Activated CD4-positive, alpha-beta T cell treated with anti-CD3 and anti-CD28 coated beads for 36 hours (primary cell): ENCODE data around the gene ARHGEF16. TPM values are rescaled to one million over a fixed set of nuclear protein-coding genes. Genes with fewer than 3 reads are reported as not detected.

Experiments used
- ATAC-seq: fragments of 200-7000 bp; cut with Tn5 transposase; one replicate; pipeline ENCODE4 v1.10.0; 2021; ENCODE audit warnings: mild to moderate bottlenecking, moderate library complexity
- CTCF ChIA-PET: fragments of 350-600 bp; sonication (Branson Sonifier 250); formaldehyde crosslinking; loops from one replicate; lab custom pipeline; 2021; ENCODE audit warnings: antibody characterized with exemption; lab: Charles Lee
- POLR2A ChIA-PET: fragments of 350-600 bp; sonication (Branson Sonifier 250); formaldehyde crosslinking; loops from one replicate; lab custom pipeline; 2021; ENCODE audit warnings: antibody characterized with exemption, inconsistent platforms; lab: Charles Lee
- DNase-seq: peaks from one replicate; pipeline ENCODE4 v3.0.0-alpha.2; 2020
- H3K27ac Mint-ChIP-seq: one replicate; pipeline ENCODE4 v1.8.0; 2021; ENCODE audit warnings: mixed read lengths
- H3K27me3 Mint-ChIP-seq: one replicate; pipeline ENCODE4 v1.8.0; 2021; ENCODE audit warnings: mixed read lengths
- H3K36me3 Mint-ChIP-seq: one replicate; pipeline ENCODE4 v1.8.0; 2021; ENCODE audit warnings: low read depth, mixed read lengths
- H3K4me1 Mint-ChIP-seq: one replicate; pipeline ENCODE4 v1.8.0; 2021; ENCODE audit warnings: mixed read lengths
- H3K4me3 Mint-ChIP-seq: one replicate; pipeline ENCODE4 v1.8.0; 2021; ENCODE audit warnings: mild to moderate bottlenecking, moderate library complexity, mixed read lengths
- H3K9me3 Mint-ChIP-seq: one replicate; pipeline ENCODE4 v1.8.0; 2021; ENCODE audit warnings: low read depth, mixed read lengths
- intact Hi-C, 2 experiments: fragments of 100-400 bp; cut with DNase I in 1 of 2; cut with micrococcal nuclease in 1 of 2; formaldehyde crosslinking; loops; one replicate each; pipeline versions ENCODE4 v1.14.2 to v1.15.1; 2022 to 2024; cut with DNase I, micrococcal nuclease
- total RNA-seq, 2 experiments: library from RNA; stranded (reverse); gene quantifications; one replicate each; pipeline ENCODE4 v1.2.3, GENCODE V29; 2021

The ARHGEF16 gene
- total RNA-seq, 2 experiments from 2014 or later = not detected

DNA sequence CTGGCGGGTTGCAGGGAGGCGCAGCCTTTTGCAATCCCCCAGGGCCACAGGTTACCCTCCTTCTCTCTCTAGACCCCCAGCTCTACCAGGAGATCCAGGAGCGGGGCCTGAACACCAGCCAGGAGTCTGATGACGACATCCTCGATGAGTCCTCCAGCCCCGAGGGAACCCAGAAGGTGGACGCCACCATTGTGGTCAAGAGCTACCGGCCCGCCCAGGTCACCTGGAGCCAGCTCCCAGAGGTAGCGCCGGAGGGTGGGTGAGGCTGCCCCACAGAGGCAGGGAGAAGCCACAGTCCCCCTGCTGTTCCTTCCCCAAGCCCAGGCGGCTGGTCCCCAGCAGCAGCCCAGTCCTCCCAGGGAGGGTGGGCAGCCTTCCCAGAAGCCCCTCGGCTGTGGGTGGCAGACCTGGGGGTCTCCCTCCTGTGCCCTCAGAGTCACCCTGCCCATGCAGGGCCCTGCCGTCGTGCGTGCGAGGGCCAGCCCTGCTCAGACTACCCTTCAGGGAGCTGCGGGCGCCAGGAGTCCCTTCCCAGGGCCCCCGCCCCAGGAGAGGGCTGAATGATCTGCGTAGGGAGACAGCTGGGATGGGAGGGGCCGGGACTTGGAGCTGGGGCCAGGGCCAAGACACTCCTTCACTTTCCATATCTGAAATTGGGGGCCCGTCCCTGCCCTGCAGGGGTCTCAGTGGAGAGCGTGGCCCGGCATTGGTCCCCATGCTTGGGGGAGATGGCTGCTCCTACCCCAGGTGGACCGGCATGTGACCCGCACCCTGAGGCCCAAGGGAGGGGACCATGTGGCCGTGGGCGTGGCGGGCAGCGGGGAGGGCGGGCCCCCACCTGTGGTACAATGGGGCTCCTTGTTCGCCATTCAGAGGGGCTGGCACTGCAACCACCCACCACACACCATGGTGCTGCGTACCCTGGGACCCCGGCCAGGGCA, 12.9 kb downstream of the ARHGEF16 start:
- no peak overlapping the region for H3K27ac Mint-ChIP-seq
- DNase-seq = peak; percentile 2
- no peak overlapping the region for H3K4me3 Mint-ChIP-seq
- H3K4me1 Mint-ChIP-seq = no peaks in the 10 kb centered on the region
- no peaks in the 10 kb centered on the region for H3K36me3 Mint-ChIP-seq
- H3K9me3 Mint-ChIP-seq = no peaks in the 10 kb centered on the region
- no peak for ATAC-seq
- CTCF ChIA-PET = interaction anchor here (0.6 to 1.2 kb wide), 2 partner anchors 14 to 1374 kb away, joined by 3 read pairs; no protein-coding TSS in a partner anchor
- POLR2A ChIA-PET = no interaction called here
- intact Hi-C loops = no loop called here
- H3K27me3 Mint-ChIP-seq = no peaks in the 10 kb centered on the region

DNA sequence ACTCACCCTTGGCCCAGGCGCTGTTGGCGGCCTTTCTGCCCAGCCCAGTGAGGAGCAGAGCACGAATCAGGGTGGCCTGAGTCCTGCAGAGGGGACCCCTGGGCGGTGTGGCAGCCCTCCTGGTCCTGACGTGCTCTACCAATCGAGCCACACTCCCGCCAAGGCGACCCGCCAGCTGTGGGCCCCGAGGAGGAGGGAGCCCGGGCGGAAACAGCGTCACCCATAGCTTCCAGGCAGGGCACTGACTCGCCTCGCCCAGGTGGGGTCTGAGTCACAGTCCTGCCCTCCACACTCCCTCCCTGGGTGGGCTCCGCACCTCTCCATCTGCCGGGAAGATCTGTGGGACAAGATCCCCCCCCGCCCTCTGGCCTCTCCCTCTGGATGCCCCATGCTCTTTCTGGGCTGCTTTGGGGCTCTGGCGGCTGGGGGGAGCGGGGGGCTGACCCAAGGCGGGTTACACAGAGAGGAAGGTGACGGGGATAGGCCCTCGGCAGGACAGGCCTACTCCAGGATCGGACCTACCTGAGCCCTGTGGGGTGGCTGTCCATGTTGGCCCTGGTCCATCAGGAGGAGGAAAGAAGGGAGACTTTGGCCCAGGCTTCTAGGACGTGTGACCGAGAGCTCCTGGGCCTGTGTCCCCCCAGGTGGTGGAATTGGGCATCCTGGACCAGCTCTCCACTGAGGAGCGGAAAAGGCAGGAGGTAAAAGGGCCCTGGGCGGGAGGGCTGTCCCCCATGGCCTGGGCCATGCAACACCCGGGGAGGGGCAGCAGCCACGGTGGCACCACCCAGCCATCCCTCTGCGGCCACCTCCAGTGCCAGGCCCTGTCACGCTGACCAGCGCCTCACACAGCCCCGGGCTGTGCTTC, 14.0 kb downstream of the ARHGEF16 start:
- Mint-ChIP-seq H3K4me3 (no peak overlapping the region), H3K4me1 (no peaks in the 10 kb centered on the region), H3K27me3 (no peaks in the 10 kb centered on the region), H3K36me3 (no peaks in the 10 kb centered on the region), H3K27ac (no peak overlapping the region), H3K9me3 (no peaks in the 10 kb centered on the region)
- ChIA-PET POLR2A (no interaction called here), CTCF (no interaction called here)
- intact Hi-C loops = no loop called here
- DNase-seq (peak; percentile 5), ATAC-seq (no peak)

DNA sequence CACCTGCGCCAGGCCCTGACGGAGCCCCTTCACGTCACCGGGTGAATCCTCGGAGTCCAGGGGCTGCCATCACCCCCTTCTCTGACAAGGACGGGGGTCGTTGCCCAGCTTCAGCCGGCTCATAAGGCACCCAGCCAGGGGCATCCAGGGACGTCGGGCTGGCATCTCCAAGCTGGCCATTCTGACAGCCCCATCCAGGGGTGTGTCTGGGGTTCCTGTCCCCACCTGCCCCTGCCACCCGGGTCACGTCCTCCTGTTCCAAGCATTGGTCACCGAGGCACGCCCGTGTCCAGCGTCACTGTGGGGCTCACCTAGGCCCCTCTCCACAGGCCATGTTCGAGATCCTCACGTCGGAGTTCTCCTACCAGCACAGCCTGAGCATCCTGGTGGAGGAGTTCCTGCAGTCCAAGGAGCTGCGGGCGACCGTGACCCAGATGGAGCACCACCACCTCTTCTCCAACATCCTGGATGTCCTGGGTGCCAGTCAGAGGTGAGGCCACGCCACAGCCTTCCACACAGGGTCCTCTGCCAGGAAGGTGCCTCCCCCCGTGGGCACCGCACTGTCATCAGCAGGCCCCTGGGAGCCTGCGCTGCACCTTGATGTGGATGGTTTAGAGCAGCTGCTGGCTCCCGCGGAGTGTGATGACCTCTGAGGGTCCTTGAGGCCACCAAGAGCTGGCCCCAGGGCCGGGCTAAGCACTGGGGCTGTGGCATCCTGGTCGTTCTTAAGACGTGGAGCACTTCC, 14.8 kb downstream of the ARHGEF16 start:
- ATAC-seq (no peak), DNase-seq (no peak)
- no peaks in the 10 kb centered on the region for H3K27me3 Mint-ChIP-seq
- ChIA-PET CTCF (no interaction called here), POLR2A (no interaction called here)
- no peaks in the 10 kb centered on the region for H3K4me1 Mint-ChIP-seq
- H3K4me3 Mint-ChIP-seq = no peak overlapping the region
- intact Hi-C loops = no loop called here
- H3K9me3 Mint-ChIP-seq = no peaks in the 10 kb centered on the region
- no peaks in the 10 kb centered on the region for H3K36me3 Mint-ChIP-seq
- H3K27ac Mint-ChIP-seq = no peak overlapping the region

DNA sequence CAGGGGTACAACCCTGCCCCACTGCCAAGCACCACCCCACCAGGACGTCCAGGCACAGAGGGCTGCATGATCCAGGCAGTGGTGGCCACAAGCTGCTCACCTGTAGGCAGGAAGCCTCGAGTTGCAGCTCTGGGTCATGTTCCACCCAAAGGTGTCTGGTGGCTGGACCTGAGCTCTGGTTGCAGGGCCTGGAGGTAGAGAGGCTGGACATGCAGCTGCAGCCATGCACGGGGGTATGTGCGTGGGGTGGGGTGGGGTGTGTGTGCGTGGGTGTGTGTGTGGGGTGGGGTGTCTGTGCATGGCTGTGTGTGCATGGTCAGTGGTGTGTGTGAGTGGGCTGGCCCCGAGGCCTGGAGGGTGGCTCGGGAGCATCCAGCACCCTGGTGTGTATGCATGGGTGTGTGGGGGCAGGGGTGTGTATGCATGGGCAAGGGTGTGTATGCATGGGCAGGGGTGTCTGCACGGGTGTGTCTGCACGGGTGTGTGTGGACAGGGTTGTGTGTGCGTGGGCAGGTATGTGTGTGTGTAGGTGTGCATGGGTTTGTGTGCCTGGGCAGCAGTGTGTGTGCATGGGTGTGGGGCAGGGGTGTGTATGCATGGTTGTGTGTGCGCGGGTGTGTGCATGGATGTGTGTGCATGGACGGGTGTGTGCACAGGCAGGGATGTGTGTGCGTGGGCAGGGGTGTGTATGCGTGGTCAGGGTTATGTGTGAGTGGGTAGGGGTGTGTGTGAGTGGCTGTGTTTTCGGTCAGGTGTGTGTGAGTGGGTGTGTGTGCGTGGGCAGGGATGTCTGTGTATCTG, 15.6 kb downstream of the ARHGEF16 start:
- ChIA-PET CTCF (no interaction called here), POLR2A (no interaction called here)
- Mint-ChIP-seq H3K27me3 (no peaks in the 10 kb centered on the region), H3K4me3 (no peak overlapping the region), H3K4me1 (no peaks in the 10 kb centered on the region), H3K27ac (no peak overlapping the region), H3K9me3 (no peaks in the 10 kb centered on the region), H3K36me3 (no peaks in the 10 kb centered on the region)
- ATAC-seq (no peak), DNase-seq (no peak)
- intact Hi-C loops = no loop called here

DNA sequence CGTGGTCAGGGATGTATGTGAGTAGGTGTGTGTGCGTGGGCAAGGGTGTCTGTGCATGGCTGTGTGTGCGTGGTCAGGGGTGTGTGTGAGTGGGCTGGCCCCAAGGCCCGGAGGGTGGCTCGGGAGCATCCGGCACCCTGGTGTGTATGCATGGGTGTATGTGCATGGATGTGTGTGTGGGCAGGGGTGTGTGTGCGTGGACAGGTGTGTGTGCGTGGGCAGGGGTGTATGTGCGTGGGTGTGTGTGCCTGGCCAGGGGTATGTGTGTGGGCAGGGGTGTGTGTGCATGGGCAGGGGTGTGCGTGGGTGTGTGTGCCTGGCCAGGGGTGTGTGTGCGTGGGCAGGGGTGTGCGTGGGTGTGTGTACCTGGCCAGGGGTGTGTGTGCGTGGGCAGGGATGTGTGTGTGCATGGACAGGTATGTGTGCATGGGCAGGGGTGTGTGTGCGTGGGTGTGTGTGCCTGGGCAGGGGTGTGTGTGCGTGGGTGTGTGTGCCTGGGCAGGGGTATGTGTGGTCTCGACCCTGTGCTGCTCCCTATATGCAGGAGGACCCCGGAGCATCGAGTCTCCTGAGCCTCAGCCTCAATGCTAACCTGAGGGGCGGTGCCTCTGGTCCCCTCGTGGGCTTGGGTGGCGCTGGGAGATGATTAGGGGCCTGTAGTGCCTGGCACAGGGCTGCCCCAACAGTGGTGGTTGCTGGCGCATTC, 16.3 kb downstream of the ARHGEF16 start:
- CTCF ChIA-PET = no interaction called here
- Mint-ChIP-seq H3K36me3 (no peaks in the 10 kb centered on the region), H3K9me3 (no peaks in the 10 kb centered on the region), H3K4me1 (no peaks in the 10 kb centered on the region), H3K4me3 (no peak overlapping the region), H3K27me3 (no peaks in the 10 kb centered on the region), H3K27ac (no peak overlapping the region)
- DNase-seq (no peak), ATAC-seq (no peak)
- intact Hi-C loops = no loop called here
- POLR2A ChIA-PET = no interaction called here

DNA sequence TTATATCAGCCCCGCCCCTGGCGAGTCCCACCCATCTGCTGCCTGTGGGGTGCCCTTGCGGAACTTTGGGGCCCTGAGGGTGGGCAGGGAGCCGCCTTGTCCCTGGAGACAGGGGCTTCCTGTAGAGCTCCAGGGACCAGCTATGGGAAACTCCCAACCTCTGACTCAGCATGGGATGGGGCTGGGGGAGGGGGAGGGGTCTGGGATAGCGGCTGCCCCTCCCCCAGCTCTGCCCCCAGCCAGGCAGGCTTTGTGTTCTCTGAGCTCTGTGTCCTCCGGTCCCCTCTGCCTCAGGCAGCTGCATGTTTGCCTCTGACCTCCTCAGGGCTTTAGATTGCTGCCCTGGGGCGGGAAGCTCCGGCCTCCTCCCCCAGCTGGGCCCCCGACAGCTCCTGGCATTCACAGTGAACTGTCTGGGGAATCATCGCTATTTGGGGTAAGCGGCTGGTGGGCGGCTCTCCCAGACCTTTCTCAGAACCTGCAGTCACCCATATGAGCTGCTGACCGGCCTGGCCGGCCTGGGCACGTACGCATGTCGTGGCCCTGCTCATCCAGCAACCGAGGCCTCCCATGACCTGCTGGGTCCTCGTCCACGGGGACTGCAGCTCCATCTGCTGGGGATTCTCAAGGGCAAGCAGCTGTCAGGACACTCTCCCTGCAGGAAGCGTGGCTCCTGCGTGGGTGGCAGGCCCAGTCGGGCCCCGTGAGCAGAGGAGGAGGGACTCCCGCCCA, 17.1 kb downstream of the ARHGEF16 start:
- Mint-ChIP-seq H3K4me1 (no peaks in the 10 kb centered on the region), H3K36me3 (no peaks in the 10 kb centered on the region), H3K9me3 (no peaks in the 10 kb centered on the region), H3K27me3 (no peaks in the 10 kb centered on the region), H3K4me3 (no peak overlapping the region), H3K27ac (no peak overlapping the region)
- ChIA-PET POLR2A (no interaction called here), CTCF (no interaction called here)
- ATAC-seq = no peak
- no peak for DNase-seq
- intact Hi-C loops = no loop called here

DNA sequence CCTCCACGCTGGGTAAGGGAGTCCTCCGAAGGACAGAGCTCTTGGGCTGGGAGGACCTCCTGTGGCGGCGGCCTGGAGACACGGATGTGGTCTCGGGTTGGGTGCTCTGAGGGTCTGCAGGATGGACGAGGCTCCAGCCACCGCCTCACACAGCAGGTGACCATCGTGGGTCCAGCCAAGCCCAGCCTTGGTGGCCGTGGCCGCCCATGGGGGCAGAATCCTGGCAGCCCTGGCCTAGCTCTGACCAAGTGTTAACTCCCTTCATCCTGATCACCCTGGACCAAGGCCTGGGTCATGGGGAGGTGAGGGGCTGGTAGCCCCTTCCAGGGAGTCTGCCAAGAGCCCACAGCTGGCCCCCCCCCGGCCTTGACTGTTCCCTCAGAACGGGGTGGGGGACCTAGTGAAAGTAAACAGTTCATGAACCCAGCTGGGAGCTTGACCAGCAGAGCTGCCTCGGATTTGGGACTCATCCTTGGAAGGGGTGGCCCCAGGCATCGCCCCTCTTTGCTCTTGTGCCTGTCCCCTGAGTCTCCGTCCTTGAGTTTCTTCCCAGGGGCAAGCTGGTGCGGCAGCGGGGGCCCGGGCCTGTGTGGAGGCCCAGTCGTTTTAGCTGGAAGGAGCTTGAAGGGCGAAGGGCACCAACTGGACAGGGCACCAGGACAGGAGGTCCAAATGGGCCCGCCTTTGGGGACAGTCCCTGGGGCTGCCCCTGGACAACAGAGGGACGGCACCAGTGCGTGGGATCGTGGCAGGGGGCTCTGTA, 17.8 kb downstream of the ARHGEF16 start:
- ChIA-PET POLR2A (no interaction called here), CTCF (no interaction called here)
- no peaks in the 10 kb centered on the region for H3K27me3 Mint-ChIP-seq
- H3K4me1 Mint-ChIP-seq = no peaks in the 10 kb centered on the region
- intact Hi-C loops = no loop called here
- no peak overlapping the region for H3K27ac Mint-ChIP-seq
- no peak overlapping the region for H3K4me3 Mint-ChIP-seq
- DNase-seq (no peak), ATAC-seq (no peak)
- no peaks in the 10 kb centered on the region for H3K36me3 Mint-ChIP-seq
- no peaks in the 10 kb centered on the region for H3K9me3 Mint-ChIP-seq

DNA sequence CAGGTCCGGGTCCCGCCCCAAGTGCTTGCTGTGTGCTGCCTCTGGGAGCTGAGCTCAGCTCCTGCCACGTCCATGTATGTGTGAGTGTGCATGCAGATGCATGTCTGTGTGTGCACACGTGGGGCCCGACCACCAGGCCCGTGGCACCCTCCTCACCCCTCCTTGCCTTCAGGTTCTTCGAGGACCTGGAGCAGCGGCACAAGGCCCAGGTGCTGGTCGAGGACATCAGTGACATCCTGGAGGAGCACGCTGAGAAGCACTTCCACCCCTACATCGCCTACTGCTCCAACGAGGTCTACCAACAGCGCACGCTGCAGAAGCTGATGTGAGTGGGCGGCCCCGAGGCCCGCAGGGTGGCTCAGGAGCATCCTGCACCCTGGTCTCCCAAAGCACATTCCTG, 18.4 kb downstream of the ARHGEF16 start:
- no peaks in the 10 kb centered on the region for H3K4me1 Mint-ChIP-seq
- DNase-seq = no peak
- no peaks in the 10 kb centered on the region for H3K9me3 Mint-ChIP-seq
- H3K4me3 Mint-ChIP-seq = no peak overlapping the region
- no peaks in the 10 kb centered on the region for H3K36me3 Mint-ChIP-seq
- POLR2A ChIA-PET = no interaction called here
- no peak for ATAC-seq
- H3K27ac Mint-ChIP-seq = no peak overlapping the region
- intact Hi-C loops = no loop called here
- no peaks in the 10 kb centered on the region for H3K27me3 Mint-ChIP-seq
- CTCF ChIA-PET = no interaction called here

DNA sequence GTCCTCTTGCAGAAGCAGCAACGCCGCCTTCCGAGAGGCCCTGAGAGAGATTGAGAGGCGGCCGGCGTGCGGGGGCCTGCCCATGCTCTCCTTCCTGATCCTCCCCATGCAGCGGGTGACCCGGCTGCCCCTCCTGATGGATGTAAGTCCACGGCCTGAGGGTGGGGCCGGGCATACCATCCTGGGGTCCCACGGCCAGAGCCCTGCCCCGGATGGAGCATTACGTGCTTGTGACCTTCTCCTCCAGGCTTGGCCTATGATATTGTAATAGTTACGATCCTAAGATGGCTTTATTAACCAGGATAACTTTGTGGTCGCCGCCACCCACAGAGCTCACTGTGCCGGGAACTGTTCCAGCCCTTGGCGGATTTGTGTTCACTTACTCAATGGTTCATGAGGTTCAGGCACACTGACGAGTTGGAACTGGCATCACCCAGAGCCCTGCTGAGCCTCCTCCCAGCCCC, 18.9 kb downstream of the ARHGEF16 start:
- no peak for ATAC-seq
- Mint-ChIP-seq H3K27me3 (no peaks in the 10 kb centered on the region), H3K27ac (no peak overlapping the region), H3K4me3 (no peak overlapping the region), H3K9me3 (no peaks in the 10 kb centered on the region), H3K36me3 (no peaks in the 10 kb centered on the region), H3K4me1 (no peaks in the 10 kb centered on the region)
- intact Hi-C loops = no loop called here
- ChIA-PET CTCF (no interaction called here), POLR2A (no interaction called here)
- DNase-seq = no peak
